ENCODE measurements around the gene GSTM4.

Gene GSTM4

GRCh38 chr1:109655615-109656519 lies at the start of gene GSTM4:
TSS of gene GSTM4 (plus strand) at chr1:109656099. CDS start at chr1:109656390, 291 bp downstream.
- peak within 1 kb of the TSS; percentile 84 for H3K4me3 ChIP-seq (ENCODE audit: low read length, poor library complexity, severe bottlenecking)
- peak within 1 kb of the TSS; percentile 77 for H3K4me2 ChIP-seq (ENCODE audit: low read depth, low read length, poor library complexity, severe bottlenecking)
- no peaks in the 10 kb centered on the region for H3K9me2 ChIP-seq (replicated peaks; ENCODE audit: low read depth, low read length)
- no peaks in the 10 kb centered on the region for H4K20me1 ChIP-seq (ENCODE audit: insufficient read depth, low read length, poor library complexity, severe bottlenecking)
- H3K4me1 ChIP-seq (ENCODE audit: insufficient read depth, low read length, poor library complexity, severe bottlenecking) = peaks cover under 1% of the 10 kb centered on the region
- no peaks in the 10 kb centered on the region for H3K27me3 ChIP-seq (ENCODE audit: insufficient read depth, low read length, poor library complexity, severe bottlenecking)
- TF ChIP-seq CTCF (conservative IDR thresholded peaks at IDR 0.05; ENCODE audit: low read length) = no peak
- no peak for TF ChIP-seq EZH2phosphoT487 (IDR thresholded peaks at IDR 0.05; ENCODE audit: borderline replicate concordance)
- peak within 1 kb of the TSS; percentile 89 for H2AFZ ChIP-seq (ENCODE audit: low read length)
- peak within 1 kb of the TSS; percentile 76 for H3K9ac ChIP-seq (ENCODE audit: low read depth, low read length, poor library complexity, severe bottlenecking)
- H3F3A ChIP-seq (ENCODE audit: low read depth) = no peaks in the 10 kb centered on the region
- H3K79me2 ChIP-seq (ENCODE audit: insufficient read depth, low read length) = no peaks in the 10 kb centered on the region
- no peaks in the 10 kb centered on the region for H3K36me3 ChIP-seq (ENCODE audit: insufficient read depth, low read length)
- no peaks in the 10 kb centered on the region for H3K9me3 ChIP-seq (ENCODE audit: insufficient read depth, low read depth, low read length)

GRCh38 chr1:109609881-109610280 lies 46.0 kb upstream of the GSTM4 start:
- H4K20me1 ChIP-seq (ENCODE audit: insufficient read depth, low read length, poor library complexity, severe bottlenecking) = no peaks in the 10 kb centered on the region
- H3K9ac ChIP-seq (ENCODE audit: low read depth, low read length, poor library complexity, severe bottlenecking) = no peak overlapping the region
- no peaks in the 10 kb centered on the region for H3K79me2 ChIP-seq (ENCODE audit: insufficient read depth, low read length)
- no peak overlapping the region for H2AFZ ChIP-seq (ENCODE audit: low read length)
- no peak overlapping the region for H3K4me2 ChIP-seq (ENCODE audit: low read depth, low read length, poor library complexity, severe bottlenecking)
- no peak for TF ChIP-seq EZH2phosphoT487 (IDR thresholded peaks at IDR 0.05; ENCODE audit: borderline replicate concordance)
- no peak for TF ChIP-seq CTCF (conservative IDR thresholded peaks at IDR 0.05; ENCODE audit: low read length)
- no peaks in the 10 kb centered on the region for H3K9me2 ChIP-seq (replicated peaks; ENCODE audit: low read depth, low read length)
- no peaks in the 10 kb centered on the region for H3K9me3 ChIP-seq (ENCODE audit: insufficient read depth, low read depth, low read length)
- no peak overlapping the region for H3K4me3 ChIP-seq (ENCODE audit: low read length, poor library complexity, severe bottlenecking)
- no peaks in the 10 kb centered on the region for H3K4me1 ChIP-seq (ENCODE audit: insufficient read depth, low read length, poor library complexity, severe bottlenecking)
- H3F3A ChIP-seq (ENCODE audit: low read depth) = no peaks in the 10 kb centered on the region
- H3K27me3 ChIP-seq (ENCODE audit: insufficient read depth, low read length, poor library complexity, severe bottlenecking) = no peaks in the 10 kb centered on the region
- no peaks in the 10 kb centered on the region for H3K36me3 ChIP-seq (ENCODE audit: insufficient read depth, low read length)

- Histone ChIP-seq H3K4me3 (ENCODE audit: low read length, poor library complexity, severe bottlenecking) (no peak overlapping the region), H3K9ac (ENCODE audit: low read depth, low read length, poor library complexity, severe bottlenecking) (no peak overlapping the region), H3K9me2 (replicated peaks; ENCODE audit: low read depth, low read length) (no peaks in the 10 kb centered on the region), H3K9me3 (ENCODE audit: insufficient read depth, low read depth, low read length) (no peaks in the 10 kb centered on the region), H3K79me2 (ENCODE audit: insufficient read depth, low read length) (no peaks in the 10 kb centered on the region), H3K4me2 (ENCODE audit: low read depth, low read length, poor library complexity, severe bottlenecking) (no peak overlapping the region), H3K4me1 (ENCODE audit: insufficient read depth, low read length, poor library complexity, severe bottlenecking) (peaks cover 2% of the 10 kb centered on the region), H3F3A (ENCODE audit: low read depth) (no peaks in the 10 kb centered on the region), H3K36me3 (ENCODE audit: insufficient read depth, low read length) (no peaks in the 10 kb centered on the region), H2AFZ (ENCODE audit: low read length) (no peak overlapping the region), H4K20me1 (ENCODE audit: insufficient read depth, low read length, poor library complexity, severe bottlenecking) (no peaks in the 10 kb centered on the region), H3K27me3 (ENCODE audit: insufficient read depth, low read length, poor library complexity, severe bottlenecking) (no peaks in the 10 kb centered on the region)
- no peak for TF ChIP-seq EZH2phosphoT487 (IDR thresholded peaks at IDR 0.05; ENCODE audit: borderline replicate concordance)
- no peak for TF ChIP-seq CTCF (conservative IDR thresholded peaks at IDR 0.05; ENCODE audit: low read length)
These were observed 45.1 kb upstream of the GSTM4 start for GRCh38 chr1:109610609-109611307.

Data from Loucy (cell line).